OCI-LY7 (cell line): ENCODE measurements around the gene PACC1. TPM values are rescaled to one million over a fixed set of nuclear protein-coding genes. Genes with fewer than 3 reads are reported as not detected.

ENCODE experiments used
- BruUV-seq: library from RNA; stranded (reverse); fragments of 400-500 nt; replicated peaks from 2 replicates; lab custom pipeline; 2021; lab: Mats Ljungman, UMichigan
- CTCF ChIA-PET: fragments of 300-600 bp; sonication (Branson Sonifier 250); formaldehyde crosslinking; loops from one replicate; lab custom pipeline; 2022; ENCODE audit warnings: antibody characterized with exemption; ENCODE audit not compliant: unreplicated experiment; lab: Charles Lee
- POLR2A ChIA-PET: fragments of 300-600 bp; sonication (Branson Sonifier 250); formaldehyde crosslinking; loops from one replicate; lab custom pipeline; 2022; ENCODE audit warnings: antibody characterized with exemption; lab: Charles Lee
- DNase-seq: peaks from one replicate; pipeline ENCODE4 v3.0.0-alpha.2; 2015; ENCODE audit warnings: low spot score
- H2AFZ ChIP-seq: fragments of 200-600 bp; sonication (generic), shearing (Covaris generic); 2 replicates; pipeline ENCODE4 v1.6.1; 2014; ENCODE audit warnings: mild to moderate bottlenecking, antibody characterized with exemption, low read length, moderate library complexity
- H3K27ac ChIP-seq: fragments of 200-600 bp; sonication (generic); 2 replicates; pipeline ENCODE4 v1.5.1; 2014; ENCODE audit warnings: mixed run types, low read depth, mild to moderate bottlenecking, moderate library complexity, low read length, inconsistent platforms; ENCODE audit not compliant: poor library complexity, severe bottlenecking
- H3K36me3 ChIP-seq: fragments of 200-600 bp; sonication (generic); 2 replicates; pipeline ENCODE4 v1.6.1; 2014; ENCODE audit warnings: mild to moderate bottlenecking, antibody characterized with exemption, low read length, moderate library complexity, mixed read lengths; ENCODE audit not compliant: insufficient read depth
- H3K4me1 ChIP-seq: fragments of 200-600 bp; sonication (generic); 2 replicates; pipeline ENCODE4 v1.5.1; 2014; ENCODE audit warnings: mild to moderate bottlenecking, low read length; ENCODE audit not compliant: insufficient read depth, poor library complexity, severe bottlenecking
- H3K4me2 ChIP-seq: fragments of 200-600 bp; sonication (generic); 2 replicates; pipeline ENCODE4 v1.6.1; 2014; ENCODE audit warnings: mild to moderate bottlenecking, low read length
- H3K4me3 ChIP-seq: fragments of 200-600 bp; sonication (generic); 2 replicates; pipeline ENCODE4 v1.5.1; 2014; ENCODE audit warnings: mild to moderate bottlenecking, low read depth, low read length; ENCODE audit not compliant: poor library complexity, severe bottlenecking
- H3K79me2 ChIP-seq: fragments of 200-600 bp; sonication (generic); 2 replicates; pipeline ENCODE4 v1.6.1; 2016; ENCODE audit warnings: low read depth, mild to moderate bottlenecking, low read length, moderate library complexity, mixed read lengths; ENCODE audit not compliant: insufficient read depth
- H3K9me2 ChIP-seq: fragments of 200-600 bp; sonication (generic); 2 replicates; pipeline ENCODE4 v1.6.1; 2016; ENCODE audit warnings: mild to moderate bottlenecking, low read length, mixed read lengths; ENCODE audit not compliant: insufficient read depth
- H3K9me3 ChIP-seq: fragments of 200-600 bp; sonication (generic); 2 replicates; pipeline ENCODE4 v1.6.1; 2014; ENCODE audit warnings: mild to moderate bottlenecking, mixed run types, low read length, mixed read lengths
- H4K20me1 ChIP-seq: fragments of 200-600 bp; sonication (generic); 2 replicates; pipeline ENCODE4 v1.6.1; 2014; ENCODE audit warnings: mild to moderate bottlenecking, antibody characterized with exemption, low read length, moderate library complexity, mixed read lengths; ENCODE audit not compliant: insufficient read depth
- EZH2phosphoT487 ChIP-seq: fragments of 200-600 bp; sonication (generic); IDR thresholded peaks from 2 replicates; pipeline ENCODE4 v1.6.1; 2018; ENCODE audit warnings: low read depth, borderline replicate concordance, mild to moderate bottlenecking, mixed run types, antibody characterized with exemption, low read length, moderate library complexity, mixed read lengths
- intact Hi-C: fragments of 100-400 bp; cut with micrococcal nuclease; formaldehyde crosslinking; loops from one replicate; pipeline ENCODE4 v1.10.0; 2022; ENCODE audit not compliant: unreplicated experiment
- total RNA-seq, 2 experiments: library from RNA; depleted of rRNA in 1 of 2; stranded (reverse); fragments of >200 nt in 1 of 2; shearing (Covaris generic) in 1 of 2; gene quantifications; 2 replicates each; pipeline ENCODE4 v1.2.3, GENCODE V29; 2014 to 2022
- TF ChIP-seq, protein P1 (sequence below): fragments of 200-600 bp; sonication (generic); conservative IDR thresholded peaks from 2 replicates; pipeline ENCODE4 v1.5.1; 2014; ENCODE audit warnings: mild to moderate bottlenecking, antibody characterized with exemption, low read length, moderate library complexity, mixed read lengths

PACC1 gene
- total RNA-seq, 2 experiments from 2014 or later: 17.3 to 30.8 TPM

DNA sequence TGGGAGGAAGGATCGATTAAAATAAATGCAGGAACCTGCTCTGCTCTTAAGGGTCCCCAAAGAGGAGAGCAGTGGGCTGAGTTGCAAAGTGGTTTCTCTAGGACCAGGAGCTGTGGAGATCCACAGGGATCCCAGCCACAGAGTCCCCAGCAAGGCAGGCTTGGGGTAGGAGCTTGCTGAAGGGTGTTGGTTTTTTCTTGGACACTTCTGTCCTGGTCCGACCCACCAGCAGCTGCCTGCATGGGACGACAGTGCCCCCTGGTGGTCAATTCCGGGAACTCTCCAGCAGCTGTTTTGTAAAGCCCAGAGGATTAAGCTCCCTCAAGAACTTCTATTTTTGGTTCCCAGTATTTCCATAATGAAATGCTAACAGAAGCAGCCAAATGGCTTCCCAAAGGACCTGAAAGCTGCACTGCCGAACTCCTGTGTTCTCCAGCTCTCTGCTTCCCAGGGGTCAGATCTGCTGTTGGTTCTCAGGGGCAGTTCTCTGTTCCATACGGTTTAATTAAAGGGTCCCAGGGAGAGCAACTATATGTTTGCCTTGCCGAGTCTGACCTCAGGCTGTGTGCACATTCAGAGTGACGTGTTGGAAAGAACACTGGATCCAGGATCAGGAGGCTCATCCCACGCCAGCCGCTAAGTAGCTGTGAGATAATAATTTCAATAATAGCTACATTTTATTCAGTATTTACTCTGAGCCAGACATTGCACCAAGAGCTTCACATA is 41.3 kb upstream of the PACC1 start:
- H3K9me3 ChIP-seq: no peaks in the 10 kb centered on the region
- peaks cover 6% of the 10 kb centered on the region for H3K4me1 ChIP-seq
- no peaks in the 10 kb centered on the region for H4K20me1 ChIP-seq
- POLR2A ChIA-PET: interaction anchor here (0.5 to 1.3 kb wide), 10 partner anchors 141 to 621 kb away, joined by 3 to 7 read pairs (median 4); partner anchors contain the start of genes DTL and INTS7
- no peak overlapping the region for H2AFZ ChIP-seq
- no TSS peak for BruUV-seq
- no peak overlapping the region for H3K4me3 ChIP-seq
- peak; percentile 77 for DNase-seq
- intact Hi-C loops: loop anchor here (2.0 to 10.0 kb wide), 7 partner anchors 87 to 775 kb away; partner anchors contain the start of gene PPP2R5A
- H3K79me2 ChIP-seq: no peaks in the 10 kb centered on the region
- no peak overlapping the region for H3K4me2 ChIP-seq
- CTCF ChIA-PET: interaction anchor here (0.5 to 1.7 kb wide), 18 partner anchors 15 to 775 kb away, joined by 3 to 9 read pairs (median 3); partner anchors contain the start of genes DTL, INTS7 and NENF
- no peaks in the 10 kb centered on the region for H3K36me3 ChIP-seq
- TF ChIP-seq, protein P1, sequence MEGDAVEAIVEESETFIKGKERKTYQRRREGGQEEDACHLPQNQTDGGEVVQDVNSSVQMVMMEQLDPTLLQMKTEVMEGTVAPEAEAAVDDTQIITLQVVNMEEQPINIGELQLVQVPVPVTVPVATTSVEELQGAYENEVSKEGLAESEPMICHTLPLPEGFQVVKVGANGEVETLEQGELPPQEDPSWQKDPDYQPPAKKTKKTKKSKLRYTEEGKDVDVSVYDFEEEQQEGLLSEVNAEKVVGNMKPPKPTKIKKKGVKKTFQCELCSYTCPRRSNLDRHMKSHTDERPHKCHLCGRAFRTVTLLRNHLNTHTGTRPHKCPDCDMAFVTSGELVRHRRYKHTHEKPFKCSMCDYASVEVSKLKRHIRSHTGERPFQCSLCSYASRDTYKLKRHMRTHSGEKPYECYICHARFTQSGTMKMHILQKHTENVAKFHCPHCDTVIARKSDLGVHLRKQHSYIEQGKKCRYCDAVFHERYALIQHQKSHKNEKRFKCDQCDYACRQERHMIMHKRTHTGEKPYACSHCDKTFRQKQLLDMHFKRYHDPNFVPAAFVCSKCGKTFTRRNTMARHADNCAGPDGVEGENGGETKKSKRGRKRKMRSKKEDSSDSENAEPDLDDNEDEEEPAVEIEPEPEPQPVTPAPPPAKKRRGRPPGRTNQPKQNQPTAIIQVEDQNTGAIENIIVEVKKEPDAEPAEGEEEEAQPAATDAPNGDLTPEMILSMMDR: peak; percentile 99
- TF ChIP-seq EZH2phosphoT487: no peak
- no peaks in the 10 kb centered on the region for H3K9me2 ChIP-seq
- no peak overlapping the region for H3K27ac ChIP-seq

DNA sequence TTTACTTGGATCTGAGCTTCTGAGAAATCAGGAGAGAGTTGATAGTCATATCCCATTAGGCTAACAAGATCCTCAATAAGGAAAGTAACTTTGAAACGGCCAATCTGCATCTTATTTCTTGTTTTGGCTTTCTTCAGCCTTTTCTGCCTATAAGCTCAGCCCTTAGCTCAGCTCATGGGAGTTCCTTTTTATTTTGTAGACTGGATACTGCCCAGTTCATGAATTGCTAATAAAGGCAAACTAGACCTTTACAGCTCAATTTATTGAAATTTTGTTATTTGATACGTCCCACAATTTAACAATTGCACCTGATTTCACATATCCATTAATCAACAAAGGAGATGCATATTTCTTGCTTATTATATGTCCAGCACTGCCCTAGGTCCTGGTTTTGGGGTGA is 40.7 kb upstream of the PACC1 start:
- intact Hi-C loops: loop anchor here (5.0 to 10.0 kb wide), 4 partner anchors 171 to 443 kb away; partner anchors contain the start of gene PPP2R5A
- H3K9me2 ChIP-seq: no peaks in the 10 kb centered on the region
- H2AFZ ChIP-seq: no peak overlapping the region
- no peaks in the 10 kb centered on the region for H4K20me1 ChIP-seq
- CTCF ChIA-PET: interaction anchor here (0.6 to 1.7 kb wide), 11 partner anchors 15 to 774 kb away, joined by 3 to 9 read pairs (median 3); partner anchors contain the start of gene NENF
- POLR2A ChIA-PET: interaction anchor here (0.5 to 1.3 kb wide), 8 partner anchors 142 to 622 kb away, joined by 3 to 6 read pairs (median 4); partner anchors contain the start of genes DTL and INTS7
- DNase-seq: no peak
- H3K4me3 ChIP-seq: no peak overlapping the region
- no TSS peak for BruUV-seq
- H3K27ac ChIP-seq: no peak overlapping the region
- H3K4me1 ChIP-seq: peaks cover 12% of the 10 kb centered on the region
- H3K79me2 ChIP-seq: no peaks in the 10 kb centered on the region
- TF ChIP-seq, protein P1: no peak
- TF ChIP-seq EZH2phosphoT487: no peak
- no peaks in the 10 kb centered on the region for H3K36me3 ChIP-seq
- H3K4me2 ChIP-seq: no peak overlapping the region
- no peaks in the 10 kb centered on the region for H3K9me3 ChIP-seq
